Activated B cell treated with CpG ODN at 0.5 μM for 24 hours (primary cell): ENCODE results near the gene LTBP2. TPM values are rescaled to one million over a fixed set of nuclear protein-coding genes. Genes with fewer than 3 reads are reported as not detected.

ENCODE experiments used
- ATAC-seq: fragments of 200-7000 bp; cut with Tn5 transposase; one replicate; pipeline ENCODE4 v1.10.0; 2021; ENCODE audit warnings: low read depth, mild to moderate bottlenecking, moderate library complexity
- CTCF ChIA-PET: fragments of 350-600 bp; sonication (Branson Sonifier 250); formaldehyde crosslinking; loops from one replicate; lab custom pipeline; 2021; ENCODE audit warnings: antibody characterized with exemption; lab: Charles Lee
- POLR2A ChIA-PET: fragments of 350-600 bp; sonication (Branson Sonifier 250); formaldehyde crosslinking; loops from one replicate; lab custom pipeline; 2021; ENCODE audit warnings: antibody characterized with exemption; lab: Charles Lee
- DNase-seq: peaks from one replicate; pipeline ENCODE4 v3.0.0; 2022
- H3K27ac Mint-ChIP-seq: one replicate; pipeline ENCODE4 v1.8.0; 2020; ENCODE audit warnings: mixed read lengths
- H3K27me3 Mint-ChIP-seq: one replicate; pipeline ENCODE4 v1.8.0; 2021; ENCODE audit warnings: mixed read lengths
- H3K36me3 Mint-ChIP-seq: one replicate; pipeline ENCODE4 v1.8.0; 2021; ENCODE audit warnings: low read depth, mixed read lengths
- H3K4me1 Mint-ChIP-seq: one replicate; pipeline ENCODE4 v1.8.0; 2021; ENCODE audit warnings: mixed read lengths
- H3K4me3 Mint-ChIP-seq: one replicate; pipeline ENCODE4 v1.8.0; 2020; ENCODE audit warnings: mild to moderate bottlenecking, mixed read lengths
- H3K9me3 Mint-ChIP-seq: one replicate; pipeline ENCODE4 v1.8.0; 2020; ENCODE audit warnings: mixed read lengths
- intact Hi-C: fragments of 100-400 bp; cut with micrococcal nuclease; formaldehyde crosslinking; loops from one replicate; pipeline ENCODE4 v1.15.1; 2024
- total RNA-seq: library from RNA; stranded (reverse); gene quantifications from 2 replicates; pipeline ENCODE4 v1.2.3, GENCODE V29; 2022
- TF ChIP-seq, protein P1 (sequence below): fragments of 200-600 bp; IDR thresholded peaks from one replicate; pipeline ENCODE4 v1.8.0; 2022; ENCODE audit warnings: antibody characterized with exemption, mild to moderate bottlenecking

The LTBP2 gene
- total RNA-seq, 1 donor from 2014 or later: 0.11 TPM

DNA sequence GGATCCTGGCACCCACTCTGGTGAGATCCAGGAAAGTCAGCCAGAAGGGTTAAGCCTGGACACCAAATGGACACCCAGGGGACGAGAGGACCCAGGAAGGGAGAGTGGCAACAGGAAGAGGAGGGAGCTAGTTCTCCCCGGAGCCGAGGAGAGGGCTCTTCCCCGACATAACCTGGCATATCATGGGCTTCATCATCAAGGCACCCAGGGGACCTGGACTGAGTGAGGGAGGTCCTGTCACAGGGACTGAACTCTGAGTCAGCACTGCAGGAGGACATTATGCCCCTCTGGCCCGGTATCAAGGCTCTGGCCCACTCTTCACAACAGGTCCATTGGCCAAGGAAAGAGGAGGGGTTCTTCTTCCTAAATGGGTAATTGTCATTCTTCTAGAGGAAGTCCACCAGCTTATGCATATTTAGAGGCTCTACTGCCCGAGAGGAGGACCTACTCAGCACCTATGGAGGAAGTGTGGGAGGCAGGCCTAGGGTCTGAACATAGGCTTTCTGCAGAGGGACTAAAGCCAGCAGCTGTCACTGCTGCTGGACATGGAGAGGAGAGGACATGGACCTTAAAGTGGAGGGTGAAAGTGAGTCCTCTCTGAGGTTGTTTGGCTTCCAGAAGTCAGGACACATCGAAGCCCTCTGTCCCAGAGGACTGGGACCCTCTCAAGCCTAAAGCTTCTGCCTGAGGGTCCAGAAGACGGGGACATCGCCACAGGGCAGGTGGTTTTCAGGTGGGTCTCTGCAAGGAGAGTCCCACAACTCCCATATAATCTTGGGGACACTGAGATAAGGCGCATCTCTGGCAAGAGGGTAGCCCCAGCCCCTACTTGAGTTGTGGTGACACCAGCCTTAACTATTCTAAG is 99.8 kb downstream of the LTBP2 start:
- H3K9me3 Mint-ChIP-seq: no peaks in the 10 kb centered on the region

DNA sequence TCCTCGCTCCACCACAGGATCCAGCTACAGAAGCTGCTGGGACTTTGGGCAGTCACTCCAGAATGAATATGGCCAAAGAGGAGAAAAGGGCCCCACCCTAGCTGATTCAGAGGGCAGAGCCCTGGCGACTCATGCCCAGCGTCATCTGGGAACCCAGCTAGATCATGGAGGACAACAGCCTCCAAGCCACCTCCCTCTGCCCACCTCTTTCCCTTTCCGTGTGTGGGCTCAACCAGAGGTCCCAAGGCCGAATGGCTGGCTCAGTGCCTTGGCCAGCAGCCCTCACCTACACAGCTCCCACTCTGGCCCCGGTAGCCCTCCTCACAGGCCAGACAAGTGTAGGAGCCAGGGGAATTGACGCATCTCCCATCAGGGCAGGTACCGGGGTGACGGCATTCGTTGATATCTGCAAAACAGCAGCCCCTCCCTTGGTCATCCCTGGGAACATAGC is 101.1 kb downstream of the LTBP2 start:
- Mint-ChIP-seq H3K4me3 (no peak overlapping the region), H3K36me3 (no peaks in the 10 kb centered on the region), H3K27ac (no peak overlapping the region), H3K9me3 (no peaks in the 10 kb centered on the region), H3K27me3 (peaks cover 21% of the 10 kb centered on the region), H3K4me1 (peaks cover 20% of the 10 kb centered on the region)
- DNase-seq (no peak), ATAC-seq (no peak)
- CTCF ChIA-PET: no interaction called here
- intact Hi-C loops: no loop called here
- POLR2A ChIA-PET: no interaction called here
- TF ChIP-seq, protein P1, sequence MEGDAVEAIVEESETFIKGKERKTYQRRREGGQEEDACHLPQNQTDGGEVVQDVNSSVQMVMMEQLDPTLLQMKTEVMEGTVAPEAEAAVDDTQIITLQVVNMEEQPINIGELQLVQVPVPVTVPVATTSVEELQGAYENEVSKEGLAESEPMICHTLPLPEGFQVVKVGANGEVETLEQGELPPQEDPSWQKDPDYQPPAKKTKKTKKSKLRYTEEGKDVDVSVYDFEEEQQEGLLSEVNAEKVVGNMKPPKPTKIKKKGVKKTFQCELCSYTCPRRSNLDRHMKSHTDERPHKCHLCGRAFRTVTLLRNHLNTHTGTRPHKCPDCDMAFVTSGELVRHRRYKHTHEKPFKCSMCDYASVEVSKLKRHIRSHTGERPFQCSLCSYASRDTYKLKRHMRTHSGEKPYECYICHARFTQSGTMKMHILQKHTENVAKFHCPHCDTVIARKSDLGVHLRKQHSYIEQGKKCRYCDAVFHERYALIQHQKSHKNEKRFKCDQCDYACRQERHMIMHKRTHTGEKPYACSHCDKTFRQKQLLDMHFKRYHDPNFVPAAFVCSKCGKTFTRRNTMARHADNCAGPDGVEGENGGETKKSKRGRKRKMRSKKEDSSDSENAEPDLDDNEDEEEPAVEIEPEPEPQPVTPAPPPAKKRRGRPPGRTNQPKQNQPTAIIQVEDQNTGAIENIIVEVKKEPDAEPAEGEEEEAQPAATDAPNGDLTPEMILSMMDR: no peak

More for the DNA sequence above, 99.8 kb downstream of the LTBP2 start:
- ChIA-PET CTCF (no interaction called here), POLR2A (no interaction called here)
- no peaks in the 10 kb centered on the region for H3K36me3 Mint-ChIP-seq
- intact Hi-C loops: no loop called here
- ATAC-seq (no peak), DNase-seq (no peak)
- TF ChIP-seq, protein P1: no peak
- H3K4me1 Mint-ChIP-seq: peaks cover 9% of the 10 kb centered on the region
- peaks cover 21% of the 10 kb centered on the region for H3K27me3 Mint-ChIP-seq
- no peak overlapping the region for H3K4me3 Mint-ChIP-seq
- no peak overlapping the region for H3K27ac Mint-ChIP-seq

DNA sequence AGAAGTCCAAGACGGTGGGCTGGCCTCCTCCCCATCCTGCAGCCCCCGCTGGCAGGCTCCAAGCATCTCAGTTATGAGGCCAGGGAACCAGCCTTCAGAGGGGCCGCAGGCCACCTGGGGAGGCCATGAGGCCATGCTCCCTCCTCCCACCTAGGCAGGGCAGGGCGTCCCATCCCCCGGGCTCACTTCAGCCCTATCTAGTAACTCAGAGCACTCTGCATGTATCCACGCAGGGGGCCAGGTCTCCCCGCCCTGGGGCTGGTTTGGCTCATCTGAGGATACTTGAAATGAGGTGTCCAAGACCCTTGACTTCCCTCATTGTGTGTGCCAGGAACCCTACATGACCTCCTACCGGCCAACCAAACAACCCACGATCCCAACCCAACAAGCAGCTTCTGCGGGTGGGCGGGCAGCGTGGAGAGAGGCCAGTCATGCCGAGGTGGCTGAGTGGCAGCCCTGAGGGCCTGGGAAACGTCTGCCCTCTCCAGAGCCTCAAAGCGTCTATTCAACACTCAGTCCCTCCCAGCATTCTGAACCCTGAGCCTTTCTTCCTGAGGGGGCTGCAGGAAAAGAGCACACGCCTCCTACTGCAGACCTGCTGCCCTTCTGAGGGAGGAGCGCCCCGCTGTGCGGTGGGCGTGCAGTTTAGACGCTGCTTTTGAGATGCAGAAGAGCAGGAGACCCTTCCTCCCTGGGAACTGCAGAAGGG is 101.7 kb downstream of the LTBP2 start:
- ChIA-PET CTCF (no interaction called here), POLR2A (no interaction called here)
- no peak for DNase-seq
- no peak for ATAC-seq
- Mint-ChIP-seq H3K36me3 (no peaks in the 10 kb centered on the region), H3K9me3 (no peaks in the 10 kb centered on the region), H3K4me3 (no peak overlapping the region), H3K4me1 (peaks cover 21% of the 10 kb centered on the region), H3K27me3 (peaks cover 21% of the 10 kb centered on the region), H3K27ac (no peak overlapping the region)
- TF ChIP-seq, protein P1: no peak
- intact Hi-C loops: no loop called here

DNA sequence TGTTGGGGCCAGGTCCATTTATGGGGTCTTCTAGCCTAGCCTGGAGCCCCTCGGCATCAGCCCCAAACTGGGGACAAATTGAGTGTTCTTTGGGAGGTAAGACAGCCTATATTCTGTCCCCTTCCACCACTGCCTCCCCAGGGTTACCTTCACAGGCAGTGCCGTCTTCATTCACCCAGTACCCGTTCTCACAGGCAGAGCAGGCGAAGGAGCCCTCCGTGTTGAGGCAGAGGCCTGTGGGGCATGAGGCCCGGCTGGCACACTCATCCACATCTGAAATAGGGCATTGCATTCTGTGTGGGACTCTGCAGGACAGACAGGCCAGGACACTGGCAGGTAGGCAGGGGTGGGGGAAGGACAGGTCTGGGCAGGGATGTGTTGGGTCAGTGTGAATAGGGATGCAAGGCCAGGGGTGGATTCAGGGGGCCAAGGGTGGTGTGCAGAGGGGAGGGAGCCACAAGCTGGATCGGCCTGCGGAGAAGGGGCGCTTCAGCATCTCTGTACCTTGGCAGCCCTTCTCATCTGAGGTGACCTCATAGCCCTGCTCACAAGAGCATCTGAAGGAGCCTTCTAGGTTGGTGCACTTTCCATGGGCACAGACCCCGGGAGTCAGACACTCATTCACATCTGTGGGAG is 102.3 kb downstream of the LTBP2 start:
- CTCF ChIA-PET: no interaction called here
- peaks cover 18% of the 10 kb centered on the region for H3K4me1 Mint-ChIP-seq
- H3K4me3 Mint-ChIP-seq: no peak overlapping the region
- no peak for ATAC-seq
- intact Hi-C loops: no loop called here
- TF ChIP-seq, protein P1: no peak
- H3K27ac Mint-ChIP-seq: no peak overlapping the region
- DNase-seq: no peak
- POLR2A ChIA-PET: no interaction called here
- no peaks in the 10 kb centered on the region for H3K9me3 Mint-ChIP-seq
- no peaks in the 10 kb centered on the region for H3K36me3 Mint-ChIP-seq
- H3K27me3 Mint-ChIP-seq: peaks cover 20% of the 10 kb centered on the region
